Measurements from ENCODE around the gene ALDH3A1.

Gene ALDH3A1

GRCh38 chr17:19759568-19760549, 11.8 kb upstream of the ALDH3A1 start:
- DNase-seq, result no peak

GRCh38 chr17:19757536-19758180, 9.6 kb upstream of the ALDH3A1 start:
- DNase-seq, result no peak

GRCh38 chr17:19756546-19756945, 8.4 kb upstream of the ALDH3A1 start:
- DNase-seq, result no peak

GRCh38 chr17:19755821-19756510, 7.9 kb upstream of the ALDH3A1 start:
- DNase-seq, result no peak

- DNase-seq, result no peak
Measured at GRCh38 chr17:19755392-19755791, 7.3 kb upstream of the ALDH3A1 start.

GRCh38 chr17:19753661-19754463, 5.8 kb upstream of the ALDH3A1 start:
- peak; percentile 68 for DNase-seq

- DNase-seq, result peak; percentile 89
Measured at GRCh38 chr17:19753051-19753509, 5.0 kb upstream of the ALDH3A1 start.

GRCh38 chr17:19752216-19753050, 4.3 kb upstream of the ALDH3A1 start:
- DNase-seq, result no peak

GRCh38 chr17:19750835-19751234, 2.7 kb upstream of the ALDH3A1 start:
- peak; percentile 52 for DNase-seq

GRCh38 chr17:19750020-19750572, 2.0 kb upstream of the ALDH3A1 start:
- DNase-seq, result no peak

GRCh38 chr17:19748807-19749193, 702 bp upstream of the ALDH3A1 start:
- no peak for DNase-seq

- no peak for DNase-seq
Measured at GRCh38 chr17:19747159-19747719, 859 bp downstream of the ALDH3A1 start.

GRCh38 chr17:19746517-19746916, 1.6 kb downstream of the ALDH3A1 start:
- DNase-seq, result no peak

GRCh38 chr17:19744922-19745757, 3.0 kb downstream of the ALDH3A1 start:
- peak; percentile 95 for DNase-seq

- DNase-seq, result no peak
Measured at GRCh38 chr17:19744492-19744891, 3.6 kb downstream of the ALDH3A1 start.

- DNase-seq, result no peak
Measured at GRCh38 chr17:19743101-19744100, 4.7 kb downstream of the ALDH3A1 start.

GRCh38 chr17:19742495-19742894, 5.6 kb downstream of the ALDH3A1 start:
- DNase-seq, result no peak

- DNase-seq, result no peak
Measured at GRCh38 chr17:19741832-19742457, 6.2 kb downstream of the ALDH3A1 start.
